Naive B cell (primary cell): Measurements from ENCODE around the gene NUAK2. TPM values are rescaled to one million over a fixed set of nuclear protein-coding genes. Genes with fewer than 3 reads are reported as not detected.
A peak's percentile ranks its signal among the peaks of the same experiment; 100 is the strongest.
"Not testable (repeated sequence)": the region's sequence is repeated elsewhere in the genome, so short reads cannot be mapped to it uniquely, and the experiment has no call there.

Experiments used
- ATAC-seq, 2 donors: fragments of 150-1000 bp; cut with Tn5 transposase; 2 replicates each; pipeline ENCODE4 v1.10.0; 2021; ENCODE audit warnings: low read depth in 2 of 2, mild to moderate bottlenecking in 2 of 2, moderate library complexity in 2 of 2
- DNase-seq: peaks from one replicate; pipeline ENCODE4 v3.0.0; 2022
- H3K27ac Mint-ChIP-seq, 6 donors: one replicate each; pipeline ENCODE4 v1.8.0; 2020 to 2022; ENCODE audit warnings: mild to moderate bottlenecking in 6 of 6, mixed read lengths in 6 of 6, moderate library complexity in 5 of 6, inconsistent platforms in 2 of 6
- H3K27me3 Mint-ChIP-seq, 3 donors: one replicate each; pipeline ENCODE4 v1.8.0; 2021 to 2022; ENCODE audit warnings: mixed read lengths in 3 of 3, mild to moderate bottlenecking in 1 of 3
- H3K36me3 Mint-ChIP-seq, 2 donors: one replicate each; pipeline ENCODE4 v1.8.0; 2020 to 2022; ENCODE audit warnings: mixed read lengths in 2 of 2, inconsistent platforms in 1 of 2, mild to moderate bottlenecking in 1 of 2
- H3K4me1 Mint-ChIP-seq, 3 donors: one replicate each; pipeline ENCODE4 v1.8.0; 2020 to 2022; ENCODE audit warnings: mixed read lengths in 3 of 3, inconsistent platforms in 1 of 3, mild to moderate bottlenecking in 1 of 3, moderate library complexity in 1 of 3
- H3K4me3 Mint-ChIP-seq, 8 donors: one replicate each; pipeline ENCODE4 v1.8.0; 2020 to 2022; ENCODE audit warnings: mild to moderate bottlenecking in 8 of 8, mixed read lengths in 8 of 8, moderate library complexity in 8 of 8, inconsistent platforms in 2 of 8
- H3K9me3 Mint-ChIP-seq, 7 donors: one replicate each; pipeline ENCODE4 v1.8.0; 2020 to 2022; ENCODE audit warnings: mixed read lengths in 7 of 7, mild to moderate bottlenecking in 5 of 7, inconsistent platforms in 2 of 7, moderate library complexity in 1 of 7
- polyA plus RNA-seq, 6 donors: library from polyadenylated mRNA; unstranded; fragments of 300-500 nt; fragmentation: Illumina TruSeq; gene quantifications; one replicate each; pipeline ENCODE4 v1.2.3, GENCODE V29; 2021; ENCODE audit warnings: low read depth in 6 of 6

Gene NUAK2
- polyA plus RNA-seq, 6 donors from 2014 or later = 103 to 166 (median 113) TPM

- H3K4me3 Mint-ChIP-seq = peak overlapping the region in 2 of 8 donors; percentile 23 to 66
- peaks cover 58 to 89% (median 63%) of the 10 kb centered on the region in 3 donors for H3K4me1 Mint-ChIP-seq
- H3K36me3 Mint-ChIP-seq = peaks cover 20 to 24% of the 10 kb centered on the region in 2 donors
- no peak for DNase-seq
- H3K27me3 Mint-ChIP-seq = no peaks in the 10 kb centered on the region
- no peaks in the 10 kb centered on the region for H3K9me3 Mint-ChIP-seq
- H3K27ac Mint-ChIP-seq = peak overlapping the region; percentile 40 to 99 (median 98)
- no peak for ATAC-seq
These were observed 11.8 kb downstream of the NUAK2 start for GRCh38 chr1:205309741-205310140.

DNA sequence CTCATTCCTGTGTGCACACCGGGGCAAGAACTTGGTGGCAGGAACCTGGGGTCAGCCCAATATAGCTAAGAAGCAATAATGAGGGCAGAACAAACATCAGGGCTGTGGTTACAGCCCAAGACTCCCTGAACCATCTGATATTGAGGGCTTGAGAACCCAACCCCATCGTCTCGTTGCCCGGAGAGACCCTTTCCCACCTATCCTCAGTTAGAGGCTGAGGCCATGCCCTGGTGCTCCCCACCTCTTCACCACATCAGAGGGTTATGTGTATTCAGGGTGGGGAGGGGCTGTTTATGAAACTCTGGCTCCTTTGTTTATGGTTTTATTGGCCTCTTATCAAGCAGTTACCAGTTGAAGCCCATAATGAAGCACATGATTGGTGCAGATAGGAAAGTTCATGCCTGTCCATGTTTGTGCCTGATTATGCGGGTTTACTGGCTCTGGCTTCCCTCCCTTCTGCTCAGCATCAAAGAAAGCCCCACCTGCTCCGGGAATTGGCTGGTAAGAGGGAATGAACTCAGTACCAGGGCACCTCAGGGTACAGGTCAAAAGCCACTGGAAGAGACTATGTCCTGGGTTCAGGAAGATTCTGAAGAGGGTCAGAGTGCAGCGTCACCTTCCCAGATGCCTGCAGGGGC is 14.5 kb downstream of the NUAK2 start:
- ATAC-seq = no peak
- Mint-ChIP-seq H3K36me3 (peaks cover 22 to 34% of the 10 kb centered on the region in 2 donors), H3K4me1 (peaks cover 42 to 71% (median 47%) of the 10 kb centered on the region in 3 donors), H3K27me3 (no peaks in the 10 kb centered on the region), H3K27ac (peak overlapping the region in 3 of 6 donors; percentile 69 to 91 (median 81)), H3K4me3 (peak overlapping the region in 1 of 8 donors; percentile 33), H3K9me3 (no peaks in the 10 kb centered on the region)
- no peak for DNase-seq

DNA sequence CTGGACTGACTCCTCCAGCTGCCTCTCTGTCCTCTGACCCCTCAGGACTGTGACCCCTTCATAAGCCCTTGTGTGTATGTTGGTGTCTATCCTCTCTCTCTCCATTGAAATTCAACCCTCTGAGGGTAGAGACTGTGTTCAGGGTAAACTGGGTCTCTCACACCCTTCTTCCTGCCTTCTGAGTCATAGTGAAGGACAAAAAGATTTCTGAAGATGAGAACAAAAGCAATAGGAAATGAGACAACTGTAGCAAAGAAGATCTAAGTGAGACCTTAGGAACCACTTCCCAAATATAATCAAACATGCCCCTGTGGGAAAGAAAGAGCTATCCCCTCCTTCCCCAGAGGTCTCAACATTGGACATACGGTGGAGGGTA is 16.9 kb downstream of the NUAK2 start:
- DNase-seq (no peak), ATAC-seq (no peak)
- H3K9me3 Mint-ChIP-seq = no peaks in the 10 kb centered on the region
- H3K36me3 Mint-ChIP-seq = peaks cover 10 to 30% of the 10 kb centered on the region in 2 donors
- no peaks in the 10 kb centered on the region for H3K27me3 Mint-ChIP-seq
- H3K27ac Mint-ChIP-seq = peak overlapping the region; percentile 13 to 96 (median 58)
- peaks cover 43 to 71% (median 50%) of the 10 kb centered on the region in 3 donors for H3K4me1 Mint-ChIP-seq
- H3K4me3 Mint-ChIP-seq = no peak overlapping the region

- H3K27me3 Mint-ChIP-seq = no peaks in the 10 kb centered on the region
- ATAC-seq = no peak
- no peaks in the 10 kb centered on the region for H3K9me3 Mint-ChIP-seq
- peaks cover 10 to 30% of the 10 kb centered on the region in 2 donors for H3K36me3 Mint-ChIP-seq
- H3K4me3 Mint-ChIP-seq = no peak overlapping the region
- DNase-seq = no peak
- H3K27ac Mint-ChIP-seq = peak overlapping the region in 3 of 6 donors; percentile 69 to 94 (median 80)
- H3K4me1 Mint-ChIP-seq = peaks cover 45 to 71% (median 50%) of the 10 kb centered on the region in 3 donors
These were observed 17.4 kb downstream of the NUAK2 start for GRCh38 chr1:205304046-205304694.

DNA sequence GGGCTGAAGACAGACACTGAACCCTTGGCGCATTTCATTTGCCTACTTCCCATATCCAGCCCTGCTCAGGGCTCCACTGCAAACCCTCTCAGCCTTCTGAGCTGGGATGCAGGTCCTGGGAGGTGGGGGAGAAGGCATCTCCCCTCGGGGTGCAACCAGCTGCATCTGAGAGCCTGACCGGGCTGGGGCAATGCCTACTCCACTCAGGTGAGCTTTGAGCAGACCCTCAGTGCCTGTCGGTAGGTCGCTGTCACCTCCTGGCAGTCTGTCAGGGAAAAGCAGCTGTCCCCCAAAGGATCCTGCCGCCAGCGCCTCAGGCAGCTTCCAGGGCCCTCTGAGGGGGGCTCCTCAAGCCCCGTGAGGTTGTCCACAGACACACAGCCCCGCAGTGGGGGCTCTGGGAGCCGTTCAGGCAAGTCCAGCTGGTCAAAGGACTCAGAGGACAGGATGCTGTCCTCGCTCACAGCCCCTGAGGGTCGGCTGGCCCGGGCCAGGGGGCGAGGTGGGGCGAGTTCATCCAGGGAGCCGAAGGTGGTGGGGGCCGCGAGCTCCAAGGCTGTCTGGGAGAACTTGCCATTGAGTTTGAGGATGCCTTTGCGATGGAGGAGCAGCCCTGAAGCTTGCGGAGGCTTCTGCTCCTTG is 18.2 kb downstream of the NUAK2 start:
- Mint-ChIP-seq H3K27me3 (no peaks in the 10 kb centered on the region), H3K4me3 (no peak overlapping the region), H3K9me3 (no peaks in the 10 kb centered on the region), H3K36me3 (peaks cover 10 to 30% of the 10 kb centered on the region in 2 donors), H3K4me1 (peaks cover 51 to 70% (median 58%) of the 10 kb centered on the region in 3 donors), H3K27ac (peak overlapping the region in 1 of 6 donors; percentile 69)
- ATAC-seq = no peak
- no peak for DNase-seq

GRCh38 chr1:205301842-205302588 is 19.5 kb downstream of the NUAK2 start:
- Mint-ChIP-seq H3K9me3 (no peaks in the 10 kb centered on the region), H3K27ac (peak overlapping the region; percentile 51 to 93 (median 71)), H3K4me3 (peak overlapping the region in 3 of 8 donors; percentile 23 to 71 (median 37)), H3K27me3 (no peaks in the 10 kb centered on the region), H3K4me1 (peaks cover 48 to 72% (median 70%) of the 10 kb centered on the region in 3 donors), H3K36me3 (peaks cover 10 to 30% of the 10 kb centered on the region in 2 donors)
- ATAC-seq (no peak), DNase-seq (no peak)

GRCh38 chr1:205301205-205301821 is 20.2 kb downstream of the NUAK2 start:
- no peaks in the 10 kb centered on the region for H3K9me3 Mint-ChIP-seq
- H3K36me3 Mint-ChIP-seq = peaks cover 10 to 30% of the 10 kb centered on the region in 2 donors
- DNase-seq (no peak), ATAC-seq (peak; percentile 53 to 61)
- peaks cover 49 to 73% (median 73%) of the 10 kb centered on the region in 3 donors for H3K4me1 Mint-ChIP-seq
- no peaks in the 10 kb centered on the region for H3K27me3 Mint-ChIP-seq
- H3K4me3 Mint-ChIP-seq = peak overlapping the region in 7 of 8 donors; percentile 22 to 81 (median 47)
- H3K27ac Mint-ChIP-seq = peak overlapping the region; percentile 74 to 94 (median 82)

DNA sequence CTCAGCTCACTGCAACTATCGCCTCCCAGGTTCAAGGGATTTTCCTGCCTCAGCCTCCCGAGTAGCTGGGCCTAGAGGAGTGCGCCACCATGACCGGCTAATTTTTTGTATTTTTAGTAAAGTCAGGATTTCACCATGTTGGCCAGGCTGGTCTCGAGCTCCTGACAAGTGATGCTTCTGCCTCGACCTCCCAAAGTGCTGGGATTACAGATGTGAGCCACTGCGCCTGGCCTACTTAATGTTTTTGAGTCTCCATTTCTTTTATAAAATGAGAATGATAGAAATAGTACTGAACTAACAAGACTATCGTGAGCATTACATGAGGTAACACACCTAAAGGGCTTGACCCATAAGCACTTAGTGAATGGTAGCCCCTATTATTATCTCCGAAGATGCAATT is 21.4 kb downstream of the NUAK2 start:
- H3K4me3 Mint-ChIP-seq = peak overlapping the region in 5 of 8 donors; percentile 10 to 61 (median 40)
- H3K36me3 Mint-ChIP-seq = peaks cover 6 to 25% of the 10 kb centered on the region in 2 donors
- DNase-seq (no peak), ATAC-seq (no peak)
- H3K4me1 Mint-ChIP-seq = peaks cover 56 to 81% (median 80%) of the 10 kb centered on the region in 3 donors
- no peaks in the 10 kb centered on the region for H3K27me3 Mint-ChIP-seq
- H3K9me3 Mint-ChIP-seq = no peaks in the 10 kb centered on the region
- H3K27ac Mint-ChIP-seq = peak overlapping the region; percentile 30 to 93 (median 76)

DNA sequence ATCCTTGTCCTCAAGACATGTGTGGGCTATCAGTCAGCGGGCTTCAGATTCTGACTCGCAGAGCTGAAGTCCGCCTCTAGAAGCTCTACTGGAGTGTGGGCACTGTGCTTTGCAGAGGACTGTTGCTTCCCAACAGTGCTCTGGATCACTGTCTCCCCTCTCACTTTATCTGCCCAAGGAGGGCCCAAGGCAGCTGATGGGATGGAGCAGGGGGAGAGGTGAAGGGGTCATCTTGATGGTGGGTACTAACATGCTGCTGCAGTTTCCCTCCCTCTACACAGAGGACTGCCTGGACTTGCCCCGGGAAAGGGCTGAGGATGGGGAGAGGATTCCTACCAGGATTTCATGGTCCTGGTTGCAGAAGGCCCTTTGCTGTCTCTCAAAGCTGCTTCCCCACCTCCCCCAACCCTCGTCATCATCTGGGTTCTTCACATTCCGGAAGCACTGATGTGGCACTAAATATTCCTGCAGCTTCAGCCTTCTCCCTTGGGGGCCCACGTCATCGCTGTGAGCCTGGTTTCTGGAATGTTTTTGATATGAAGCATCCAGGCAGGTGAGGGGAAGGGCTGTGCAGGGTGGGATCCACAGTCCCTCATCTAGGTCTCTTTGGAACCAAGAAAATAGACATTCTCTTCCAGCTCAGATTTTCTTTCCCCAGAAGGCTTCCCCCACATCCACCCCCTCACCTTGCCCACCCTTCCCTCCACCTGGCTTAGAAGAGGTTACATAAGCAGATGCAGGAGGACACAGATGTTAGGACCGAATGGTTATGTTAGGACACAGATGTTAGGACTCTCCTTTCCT is 23.2 kb downstream of the NUAK2 start:
- peaks cover 63 to 91% (median 89%) of the 10 kb centered on the region in 3 donors for H3K4me1 Mint-ChIP-seq
- peak overlapping the region in 1 of 8 donors; percentile 68 for H3K4me3 Mint-ChIP-seq
- no peaks in the 10 kb centered on the region for H3K27me3 Mint-ChIP-seq
- ATAC-seq (no peak), DNase-seq (no peak)
- H3K9me3 Mint-ChIP-seq = no peaks in the 10 kb centered on the region
- peak overlapping the region; percentile 49 to 87 (median 71) for H3K27ac Mint-ChIP-seq
- peaks cover 0 to 16% of the 10 kb centered on the region in 2 donors for H3K36me3 Mint-ChIP-seq

DNA sequence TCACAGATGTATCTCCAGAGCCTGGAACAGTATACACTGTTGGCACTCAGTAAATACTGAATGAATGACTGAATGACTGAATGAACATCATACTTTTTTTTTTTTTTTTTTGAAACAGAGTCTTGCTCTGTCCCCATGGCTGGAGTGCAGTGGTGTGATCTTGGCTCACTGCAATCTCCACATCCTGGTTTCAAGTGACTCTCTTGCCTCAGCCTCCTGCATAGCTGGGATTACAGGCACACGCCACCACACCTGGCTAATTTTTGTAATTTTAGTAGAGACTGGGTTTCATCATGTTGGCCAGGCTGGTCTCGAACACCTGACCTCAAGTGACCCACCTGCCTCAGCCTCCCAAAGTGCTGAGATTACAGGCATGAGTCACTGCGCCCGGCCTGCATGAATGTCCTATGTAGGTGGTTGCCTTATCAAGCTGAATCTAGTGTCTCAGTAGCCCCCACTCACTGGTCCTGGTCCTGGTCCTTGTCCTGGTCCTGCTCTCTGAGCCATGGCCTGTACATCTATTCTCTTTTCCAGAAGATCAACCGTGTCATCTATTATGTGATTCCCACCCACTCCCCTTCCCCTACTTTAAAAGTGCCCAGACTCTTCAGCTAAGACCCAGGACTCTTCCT is 23.9 kb downstream of the NUAK2 start:
- not testable (repeated sequence) for ATAC-seq, H3K27me3 Mint-ChIP-seq, H3K9me3 Mint-ChIP-seq, H3K4me3 Mint-ChIP-seq, DNase-seq
- Mint-ChIP-seq H3K4me1 (peaks cover 67 to 98% (median 94%) of the 10 kb centered on the region in 3 donors), H3K27ac (peak overlapping the region in 5 of 6 donors; percentile 15 to 92 (median 78)), H3K36me3 (peaks cover 0 to 16% of the 10 kb centered on the region in 2 donors)

DNA sequence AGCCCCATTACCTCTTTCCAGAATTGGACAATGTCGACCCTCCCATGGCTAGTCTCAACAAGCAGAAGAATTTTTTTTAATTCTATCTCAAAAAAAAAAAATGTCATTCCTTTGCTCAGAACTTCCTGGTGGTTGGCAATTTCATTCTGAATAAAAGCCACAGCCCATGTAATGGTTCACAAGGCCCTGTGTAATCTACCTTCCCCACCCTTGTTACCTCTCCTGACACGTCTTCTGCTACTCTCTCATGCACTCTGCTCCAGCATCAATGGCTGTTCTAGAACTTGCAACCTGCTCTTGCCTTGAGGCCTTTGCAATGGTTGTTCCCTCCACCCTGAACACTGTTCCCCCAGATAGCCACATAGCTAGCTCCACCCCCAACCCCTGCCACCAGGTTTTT is 25.4 kb downstream of the NUAK2 start:
- no peaks in the 10 kb centered on the region for H3K27me3 Mint-ChIP-seq
- no peak for ATAC-seq
- peaks cover 62 to 99% (median 94%) of the 10 kb centered on the region in 3 donors for H3K4me1 Mint-ChIP-seq
- H3K27ac Mint-ChIP-seq = peak overlapping the region in 4 of 6 donors; percentile 75 to 96 (median 86)
- no peak for DNase-seq
- peaks cover 0 to 2% of the 10 kb centered on the region in 2 donors for H3K36me3 Mint-ChIP-seq
- peak overlapping the region in 5 of 8 donors; percentile 5 to 67 (median 35) for H3K4me3 Mint-ChIP-seq
- peaks cover 0 to 2% (median 0%) of the 10 kb centered on the region in 7 donors for H3K9me3 Mint-ChIP-seq
